Right atrium auricular region (tissue), 2 donors: ENCODE data around the gene ATP1A4. TPM values are rescaled to one million over a fixed set of nuclear protein-coding genes. Genes with fewer than 3 reads are reported as not detected.

ENCODE experiments used
- DNase-seq: peaks from one replicate; pipeline ENCODE4 v3.0.0-alpha.2; 2019; ENCODE audit warnings: low spot score
- H3K27ac ChIP-seq, 2 donors: fragments of 200-600 bp; sonication (generic); 1 replicate in 1 of 2; 2 replicates in 1 of 2; pipeline ENCODE4 v1.5.1; 2016 to 2019
- H3K27me3 ChIP-seq, 2 donors: fragments of 200-600 bp; sonication (generic); one replicate each; pipeline versions ENCODE4 v1.5.1 to v1.6.0; 2017 to 2019
- H3K36me3 ChIP-seq: fragments of 200-600 bp; sonication (generic); one replicate; pipeline ENCODE4 v1.5.1; 2016
- H3K4me1 ChIP-seq, 2 donors: fragments of 200-600 bp; sonication (generic); one replicate each; pipeline versions ENCODE4 v1.5.1 to v1.6.0; 2017 to 2019
- H3K4me3 ChIP-seq, 2 donors: fragments of 200-600 bp; sonication (generic); 1 replicate in 1 of 2; 2 replicates in 1 of 2; pipeline ENCODE4 v1.5.1; 2017 to 2019; ENCODE audit warnings: mild to moderate bottlenecking in 1 of 2, moderate library complexity in 1 of 2
- H3K9me3 ChIP-seq, 2 donors: fragments of 200-600 bp; sonication (generic); one replicate each; pipeline ENCODE4 v1.5.1; 2019
- CTCF ChIP-seq, 2 donors: fragments of 200-600 bp; sonication (generic); IDR thresholded peaks; one replicate each; pipeline ENCODE4 v1.5.1; 2019; ENCODE audit warnings: antibody characterized with exemption in 2 of 2
- total RNA-seq, 2 donors: library from RNA; depleted of rRNA; stranded (reverse); fragments of >200 nt; gene quantifications; one replicate each; pipeline ENCODE4 v1.1.0, GENCODE V29; 2016

Gene ATP1A4
- total RNA-seq, 2 donors from 2014 or later = not detected

- Histone ChIP-seq H3K27ac (no peak overlapping the region), H3K27me3 (no peaks in the 10 kb centered on the region), H3K9me3 (no peaks in the 10 kb centered on the region), H3K36me3 (no peaks in the 10 kb centered on the region), H3K4me3 (no peak overlapping the region), H3K4me1 (no peaks in the 10 kb centered on the region)
- TF ChIP-seq CTCF (IDR thresholded peaks at IDR 0.05) = no peak
- no peak for DNase-seq
Measured at GRCh38 chr1:160166166-160166868, 14.9 kb downstream of the ATP1A4 start.

GRCh38 chr1:160167056-160167455, 15.7 kb downstream of the ATP1A4 start:
- Histone ChIP-seq H3K4me1 (no peaks in the 10 kb centered on the region), H3K4me3 (no peak overlapping the region), H3K27ac (no peak overlapping the region), H3K36me3 (no peaks in the 10 kb centered on the region), H3K9me3 (no peaks in the 10 kb centered on the region), H3K27me3 (no peaks in the 10 kb centered on the region)
- TF ChIP-seq CTCF (IDR thresholded peaks at IDR 0.05) = no peak
- no peak for DNase-seq

GRCh38 chr1:160167580-160167979, 16.2 kb downstream of the ATP1A4 start:
- TF ChIP-seq CTCF (IDR thresholded peaks at IDR 0.05) = no peak
- no peak for DNase-seq
- Histone ChIP-seq H3K27me3 (no peaks in the 10 kb centered on the region), H3K36me3 (no peaks in the 10 kb centered on the region), H3K9me3 (no peaks in the 10 kb centered on the region), H3K4me3 (no peak overlapping the region), H3K4me1 (no peaks in the 10 kb centered on the region), H3K27ac (no peak overlapping the region)

GRCh38 chr1:160168016-160168415, 16.6 kb downstream of the ATP1A4 start:
- Histone ChIP-seq H3K9me3 (no peaks in the 10 kb centered on the region), H3K36me3 (no peaks in the 10 kb centered on the region), H3K4me1 (no peaks in the 10 kb centered on the region), H3K4me3 (no peak overlapping the region), H3K27me3 (no peaks in the 10 kb centered on the region), H3K27ac (no peak overlapping the region)
- TF ChIP-seq CTCF (IDR thresholded peaks at IDR 0.05) = no peak
- DNase-seq = no peak

GRCh38 chr1:160168609-160169369, 17.4 kb downstream of the ATP1A4 start:
- H3K27me3 ChIP-seq = no peaks in the 10 kb centered on the region
- no peaks in the 10 kb centered on the region for H3K36me3 ChIP-seq
- no peaks in the 10 kb centered on the region for H3K9me3 ChIP-seq
- DNase-seq = no peak
- no peaks in the 10 kb centered on the region for H3K4me1 ChIP-seq
- no peak for TF ChIP-seq CTCF (IDR thresholded peaks at IDR 0.05)
- H3K4me3 ChIP-seq = no peak overlapping the region
- H3K27ac ChIP-seq = no peak overlapping the region
